Muscle layer of colon (tissue), 2 donors: ENCODE results near the gene FAM83C.
A peak's percentile ranks its signal among the peaks of the same experiment; 100 is the strongest.
"Not testable (repeated sequence)": the region's sequence is repeated elsewhere in the genome, so short reads cannot be mapped to it uniquely, and the experiment has no call there.

Experiments
- H3K27ac ChIP-seq: one replicate; pipeline ENCODE4 v1.7.0; 2013; ENCODE audit warnings: low read depth, mild to moderate bottlenecking, low read length, moderate library complexity
- H3K27me3 ChIP-seq, 2 donors: one replicate each; pipeline ENCODE4 v1.7.0; 2013; ENCODE audit warnings: low read length in 2 of 2, mild to moderate bottlenecking in 2 of 2; ENCODE audit not compliant: insufficient read depth in 2 of 2, control insufficient read depth in 1 of 2
- H3K36me3 ChIP-seq: one replicate; pipeline ENCODE4 v1.7.0; 2013; ENCODE audit warnings: mild to moderate bottlenecking, low read length; ENCODE audit not compliant: insufficient read depth
- H3K4me1 ChIP-seq: one replicate; pipeline ENCODE4 v1.7.0; 2013; ENCODE audit warnings: mild to moderate bottlenecking, low read length; ENCODE audit not compliant: insufficient read depth
- H3K4me3 ChIP-seq, 2 donors: one replicate each; pipeline ENCODE4 v1.7.0; 2013; ENCODE audit warnings: low read length in 2 of 2, low read depth in 1 of 2, mild to moderate bottlenecking in 1 of 2, moderate library complexity in 1 of 2
- H3K9ac ChIP-seq: one replicate; pipeline ENCODE4 v1.7.0; 2013; ENCODE audit warnings: low read length
- H3K9me3 ChIP-seq: one replicate; pipeline ENCODE4 v1.7.0; 2013; ENCODE audit warnings: mild to moderate bottlenecking, low read length
- donor health status: abdominal sarcoma.
- donor health status: Adenocarcinoma of cecum.

Gene FAM83C

GRCh38 chr20:35269055-35269781, 23.0 kb downstream of the FAM83C start:
- H3K4me3 ChIP-seq, result no peak overlapping the region
- H3K27ac ChIP-seq, result no peak overlapping the region
- peaks cover 2% of the 10 kb centered on the region for H3K4me1 ChIP-seq
- H3K9ac ChIP-seq, result no peak overlapping the region
- H3K9me3 ChIP-seq, result no peaks in the 10 kb centered on the region
- peaks cover 20% of the 10 kb centered on the region for H3K36me3 ChIP-seq
- no peaks in the 10 kb centered on the region for H3K27me3 ChIP-seq

- H3K27ac ChIP-seq, result no peak overlapping the region
- no peak overlapping the region for H3K9ac ChIP-seq
- peaks cover 20% of the 10 kb centered on the region for H3K36me3 ChIP-seq
- H3K4me1 ChIP-seq, result peaks cover 15% of the 10 kb centered on the region
- no peaks in the 10 kb centered on the region for H3K9me3 ChIP-seq
- H3K4me3 ChIP-seq, result no peak overlapping the region
- no peaks in the 10 kb centered on the region for H3K27me3 ChIP-seq
These were observed 25.1 kb downstream of the FAM83C start for GRCh38 chr20:35267092-35267491.

GRCh38 chr20:35264755-35265154, 27.5 kb downstream of the FAM83C start:
- Histone ChIP-seq H3K27ac (no peak overlapping the region), H3K9ac (no peak overlapping the region), H3K9me3 (no peaks in the 10 kb centered on the region), H3K36me3 (peaks cover under 1% of the 10 kb centered on the region), H3K4me3 (no peak overlapping the region), H3K27me3 (no peaks in the 10 kb centered on the region), H3K4me1 (peaks cover 15% of the 10 kb centered on the region)

GRCh38 chr20:35263532-35264341, 28.5 kb downstream of the FAM83C start:
- H3K36me3 ChIP-seq, result no peaks in the 10 kb centered on the region
- H3K9me3 ChIP-seq, result no peaks in the 10 kb centered on the region
- peak overlapping the region; percentile 36 for H3K27ac ChIP-seq
- H3K27me3 ChIP-seq, result no peaks in the 10 kb centered on the region
- H3K9ac ChIP-seq, result no peak overlapping the region
- H3K4me3 ChIP-seq, result no peak overlapping the region
- H3K4me1 ChIP-seq, result peaks cover 15% of the 10 kb centered on the region

GRCh38 chr20:35262731-35263531, 29.3 kb downstream of the FAM83C start:
- H3K9ac ChIP-seq, H3K4me3 ChIP-seq, H3K9me3 ChIP-seq, H3K36me3 ChIP-seq, H3K27me3 ChIP-seq: not testable (repeated sequence)
- peak overlapping the region; percentile 66 for H3K27ac ChIP-seq
- H3K4me1 ChIP-seq, result peaks cover 15% of the 10 kb centered on the region

- H3K4me3 ChIP-seq, H3K27me3 ChIP-seq, H3K27ac ChIP-seq, H3K36me3 ChIP-seq, H3K9me3 ChIP-seq, H3K9ac ChIP-seq: not testable (repeated sequence)
- peaks cover 15% of the 10 kb centered on the region for H3K4me1 ChIP-seq
These were observed 29.9 kb downstream of the FAM83C start for GRCh38 chr20:35262321-35262720.

GRCh38 chr20:35260426-35260825, 31.8 kb downstream of the FAM83C start:
- H3K27me3 ChIP-seq, result no peaks in the 10 kb centered on the region
- H3K4me1 ChIP-seq, result peaks cover 15% of the 10 kb centered on the region
- H3K4me3 ChIP-seq, result no peak overlapping the region
- no peaks in the 10 kb centered on the region for H3K9me3 ChIP-seq
- H3K27ac ChIP-seq, result no peak overlapping the region
- H3K9ac ChIP-seq, result no peak overlapping the region
- H3K36me3 ChIP-seq, result no peaks in the 10 kb centered on the region

- no peak overlapping the region for H3K27ac ChIP-seq
- no peak overlapping the region for H3K9ac ChIP-seq
- no peaks in the 10 kb centered on the region for H3K36me3 ChIP-seq
- no peaks in the 10 kb centered on the region for H3K4me1 ChIP-seq
- no peaks in the 10 kb centered on the region for H3K9me3 ChIP-seq
- no peak overlapping the region for H3K4me3 ChIP-seq
- no peaks in the 10 kb centered on the region for H3K27me3 ChIP-seq
These were observed 34.9 kb downstream of the FAM83C start for GRCh38 chr20:35257175-35257909.

- H3K27me3 ChIP-seq, result no peaks in the 10 kb centered on the region
- no peak overlapping the region for H3K4me3 ChIP-seq
- H3K4me1 ChIP-seq, result no peaks in the 10 kb centered on the region
- H3K36me3 ChIP-seq, result no peaks in the 10 kb centered on the region
- H3K9me3 ChIP-seq, result no peaks in the 10 kb centered on the region
- H3K27ac ChIP-seq, result no peak overlapping the region
- no peak overlapping the region for H3K9ac ChIP-seq
These were observed 37.7 kb downstream of the FAM83C start for GRCh38 chr20:35254448-35254999.

- H3K9me3 ChIP-seq, result no peaks in the 10 kb centered on the region
- no peak overlapping the region for H3K9ac ChIP-seq
- H3K36me3 ChIP-seq, result no peaks in the 10 kb centered on the region
- no peak overlapping the region for H3K27ac ChIP-seq
- H3K4me1 ChIP-seq, result no peaks in the 10 kb centered on the region
- H3K4me3 ChIP-seq, result no peak overlapping the region
- H3K27me3 ChIP-seq, result no peaks in the 10 kb centered on the region
These were observed 39.2 kb downstream of the FAM83C start for GRCh38 chr20:35253010-35253409.

GRCh38 chr20:35252598-35252997, 39.6 kb downstream of the FAM83C start:
- H3K27ac ChIP-seq, H3K4me3 ChIP-seq, H3K9ac ChIP-seq, H3K27me3 ChIP-seq, H3K9me3 ChIP-seq, H3K36me3 ChIP-seq, H3K4me1 ChIP-seq: not testable (repeated sequence)
